Breast epithelium (tissue), 4 donors: ENCODE data around the gene CDH13. TPM values are rescaled to one million over a fixed set of nuclear protein-coding genes. Genes with fewer than 3 reads are reported as not detected.

Experiments used
- DNase-seq, 2 donors: peaks; one replicate each; pipeline ENCODE4 v3.0.0-alpha.2; 2019; ENCODE audit warnings: low spot score in 2 of 2
- H3K27ac ChIP-seq, 2 donors: fragments of 200-600 bp; sonication (generic) in 1 of 2; one replicate each; pipeline ENCODE4 v1.5.1; 2016 to 2019; ENCODE audit warnings: mild to moderate bottlenecking in 1 of 2
- H3K27me3 ChIP-seq, 2 donors: fragments of 200-600 bp; sonication (generic) in 1 of 2; one replicate each; pipeline versions ENCODE4 v1.5.1 to v1.6.0; 2017 to 2019; ENCODE audit warnings: control low read depth in 1 of 2, mild to moderate bottlenecking in 1 of 2
- H3K36me3 ChIP-seq: fragments of 200-600 bp; one replicate; pipeline ENCODE4 v1.5.1; 2019
- H3K4me1 ChIP-seq, 2 donors: fragments of 200-600 bp; sonication (generic); one replicate each; pipeline ENCODE4 v1.5.1; 2016 to 2019; ENCODE audit warnings: control low read depth in 1 of 2
- H3K4me3 ChIP-seq, 3 donors: fragments of 200-600 bp; sonication (generic); 1 replicate in 2 of 3; 2 replicates in 1 of 3; pipeline ENCODE4 v1.5.1; 2016 to 2019; ENCODE audit warnings: mild to moderate bottlenecking in 3 of 3, moderate library complexity in 2 of 3
- H3K9me3 ChIP-seq, 2 donors: fragments of 200-600 bp; sonication (generic) in 1 of 2; one replicate each; pipeline ENCODE4 v1.5.1; 2016 to 2019; ENCODE audit warnings: control low read depth in 1 of 2
- POLR2A ChIP-seq: fragments of 450-650 bp; IDR thresholded peaks from one replicate; pipeline ENCODE4 v1.6.1; 2016; ENCODE audit warnings: antibody characterized with exemption, mild to moderate bottlenecking, moderate library complexity
- POLR2AphosphoS5 ChIP-seq, 3 donors: sonication (generic); formaldehyde crosslinking; IDR thresholded peaks; one replicate each; pipeline ENCODE4 v1.6.1; 2017; ENCODE audit warnings: antibody characterized with exemption in 3 of 3
- intact Hi-C: fragments of 100-400 bp; cut with DNase I; formaldehyde crosslinking; loops from one replicate; pipeline ENCODE4 v1.15.1; 2023; ENCODE audit warnings: low total_unique reads
- total RNA-seq, 3 donors: library from RNA; depleted of rRNA; stranded (reverse); fragments of >200 nt; gene quantifications; one replicate each; pipeline ENCODE4 v1.1.0, GENCODE V29; 2016
- TF ChIP-seq, protein P1 (sequence below), 3 donors: fragments of 450-650 bp; IDR thresholded peaks; one replicate each; pipeline ENCODE4 v1.5.1; 2016 to 2017; ENCODE audit warnings: antibody characterized with exemption in 3 of 3, mild to moderate bottlenecking in 3 of 3, moderate library complexity in 3 of 3

Gene CDH13
- total RNA-seq, 3 donors from 2014 or later, result 6.0 to 13.1 (median 11.5) TPM

DNA sequence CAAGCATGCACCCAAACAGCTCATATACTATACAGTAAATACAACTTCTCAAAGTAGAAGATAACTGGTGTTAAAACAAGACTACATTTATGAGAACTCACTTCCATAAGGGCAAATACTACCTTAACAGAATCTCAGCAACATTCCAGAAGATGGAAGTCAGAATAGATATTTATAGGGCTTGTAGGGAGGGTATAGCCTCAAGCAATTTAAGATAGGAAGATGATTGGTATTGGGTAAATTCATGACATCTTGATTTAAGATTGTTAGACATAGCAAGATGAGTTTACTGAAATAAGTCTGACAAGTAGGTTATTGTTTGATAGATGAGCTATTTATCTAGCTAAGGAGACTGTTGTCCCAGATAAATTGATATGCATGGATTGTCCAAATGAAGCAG lies 250.2 kb downstream of the CDH13 start:
- intact Hi-C loops, result no loop called here
- H3K27ac ChIP-seq, result no peak overlapping the region
- no peaks in the 10 kb centered on the region for H3K4me1 ChIP-seq
- no peaks in the 10 kb centered on the region for H3K36me3 ChIP-seq
- TF ChIP-seq POLR2A, result no peak
- no peak for TF ChIP-seq POLR2AphosphoS5 (IDR thresholded peaks at IDR 0.05)
- TF ChIP-seq, protein P1, sequence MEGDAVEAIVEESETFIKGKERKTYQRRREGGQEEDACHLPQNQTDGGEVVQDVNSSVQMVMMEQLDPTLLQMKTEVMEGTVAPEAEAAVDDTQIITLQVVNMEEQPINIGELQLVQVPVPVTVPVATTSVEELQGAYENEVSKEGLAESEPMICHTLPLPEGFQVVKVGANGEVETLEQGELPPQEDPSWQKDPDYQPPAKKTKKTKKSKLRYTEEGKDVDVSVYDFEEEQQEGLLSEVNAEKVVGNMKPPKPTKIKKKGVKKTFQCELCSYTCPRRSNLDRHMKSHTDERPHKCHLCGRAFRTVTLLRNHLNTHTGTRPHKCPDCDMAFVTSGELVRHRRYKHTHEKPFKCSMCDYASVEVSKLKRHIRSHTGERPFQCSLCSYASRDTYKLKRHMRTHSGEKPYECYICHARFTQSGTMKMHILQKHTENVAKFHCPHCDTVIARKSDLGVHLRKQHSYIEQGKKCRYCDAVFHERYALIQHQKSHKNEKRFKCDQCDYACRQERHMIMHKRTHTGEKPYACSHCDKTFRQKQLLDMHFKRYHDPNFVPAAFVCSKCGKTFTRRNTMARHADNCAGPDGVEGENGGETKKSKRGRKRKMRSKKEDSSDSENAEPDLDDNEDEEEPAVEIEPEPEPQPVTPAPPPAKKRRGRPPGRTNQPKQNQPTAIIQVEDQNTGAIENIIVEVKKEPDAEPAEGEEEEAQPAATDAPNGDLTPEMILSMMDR (IDR thresholded peaks at IDR 0.05), result no peak
- no peak overlapping the region for H3K4me3 ChIP-seq
- no peak for DNase-seq
- H3K9me3 ChIP-seq, result no peaks in the 10 kb centered on the region
- H3K27me3 ChIP-seq, result no peaks in the 10 kb centered on the region

DNA sequence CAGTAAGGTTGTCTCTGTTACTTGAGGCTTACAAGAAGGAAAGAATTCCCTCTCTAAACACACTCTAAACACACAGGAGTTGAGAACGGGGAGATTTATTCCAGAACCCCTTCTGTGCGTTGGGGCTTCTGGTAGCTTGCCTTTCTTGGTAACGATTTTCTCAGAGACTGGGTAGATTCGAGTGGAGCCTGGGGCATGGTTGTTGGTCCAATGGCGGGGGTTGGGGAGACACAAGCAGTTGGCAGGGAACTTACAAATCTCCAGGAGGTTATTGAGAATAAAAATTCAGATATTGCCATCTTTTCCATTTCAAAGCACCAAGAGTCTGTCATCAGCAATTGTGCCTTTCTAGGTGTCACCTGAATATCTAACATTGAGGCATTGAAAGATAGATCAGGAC lies 251.7 kb downstream of the CDH13 start:
- no peaks in the 10 kb centered on the region for H3K9me3 ChIP-seq
- H3K4me1 ChIP-seq, result no peaks in the 10 kb centered on the region
- H3K36me3 ChIP-seq, result no peaks in the 10 kb centered on the region
- no peak for TF ChIP-seq POLR2AphosphoS5 (IDR thresholded peaks at IDR 0.05)
- no peak for TF ChIP-seq POLR2A
- TF ChIP-seq, protein P1 (IDR thresholded peaks at IDR 0.05), result no peak
- H3K4me3 ChIP-seq, result no peak overlapping the region
- H3K27me3 ChIP-seq, result no peaks in the 10 kb centered on the region
- no peak for DNase-seq
- intact Hi-C loops, result no loop called here
- H3K27ac ChIP-seq, result no peak overlapping the region

DNA sequence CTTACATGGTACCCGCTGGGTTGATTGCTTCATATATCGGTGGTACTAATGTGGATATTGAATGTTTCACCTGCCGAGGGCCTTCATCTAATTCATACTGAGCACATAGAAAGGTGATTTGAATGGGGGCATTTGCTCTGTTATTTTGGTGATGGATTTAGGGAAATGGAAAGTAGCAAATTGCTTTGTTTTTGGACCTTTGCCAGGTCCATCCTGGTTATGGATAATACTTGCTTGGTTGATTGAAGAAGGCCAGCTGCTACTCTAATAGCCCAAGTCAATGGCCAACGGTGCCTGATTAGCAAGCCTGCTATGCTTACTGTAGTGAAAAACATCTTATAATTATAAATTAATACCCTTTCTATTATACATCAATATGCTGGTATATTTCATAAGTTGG lies 253.6 kb downstream of the CDH13 start:
- no peak for DNase-seq
- Histone ChIP-seq H3K27me3 (no peaks in the 10 kb centered on the region), H3K9me3 (no peaks in the 10 kb centered on the region), H3K36me3 (no peaks in the 10 kb centered on the region), H3K4me1 (no peaks in the 10 kb centered on the region), H3K4me3 (no peak overlapping the region), H3K27ac (no peak overlapping the region)
- intact Hi-C loops, result no loop called here
- TF ChIP-seq POLR2AphosphoS5 (IDR thresholded peaks at IDR 0.05), result no peak
- no peak for TF ChIP-seq POLR2A
- TF ChIP-seq, protein P1 (IDR thresholded peaks at IDR 0.05), result no peak

DNA sequence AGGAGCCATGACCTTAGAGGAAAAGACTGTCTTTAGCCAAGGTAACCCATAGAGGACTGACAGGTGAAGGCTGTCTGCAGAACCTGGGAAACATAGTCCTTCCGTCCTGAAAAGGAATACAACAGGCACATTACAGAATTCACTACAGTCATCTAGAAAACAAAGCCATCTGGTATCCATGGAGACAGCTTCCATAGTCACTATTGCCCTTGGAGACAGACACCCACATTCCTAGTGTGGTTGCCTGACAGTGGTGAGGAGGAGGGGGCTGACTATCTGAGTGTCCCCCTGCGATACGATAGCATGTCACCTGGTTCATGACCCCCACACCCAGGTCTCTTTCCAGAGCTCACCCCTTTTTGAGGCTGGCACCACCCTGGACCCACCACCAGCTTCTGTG lies 254.7 kb downstream of the CDH13 start:
- no peak for TF ChIP-seq POLR2A
- TF ChIP-seq POLR2AphosphoS5 (IDR thresholded peaks at IDR 0.05), result no peak
- TF ChIP-seq, protein P1 (IDR thresholded peaks at IDR 0.05), result no peak
- Histone ChIP-seq H3K27me3 (no peaks in the 10 kb centered on the region), H3K36me3 (no peaks in the 10 kb centered on the region), H3K4me1 (no peaks in the 10 kb centered on the region), H3K4me3 (no peak overlapping the region), H3K9me3 (no peaks in the 10 kb centered on the region), H3K27ac (no peak overlapping the region)
- intact Hi-C loops, result no loop called here
- no peak for DNase-seq

DNA sequence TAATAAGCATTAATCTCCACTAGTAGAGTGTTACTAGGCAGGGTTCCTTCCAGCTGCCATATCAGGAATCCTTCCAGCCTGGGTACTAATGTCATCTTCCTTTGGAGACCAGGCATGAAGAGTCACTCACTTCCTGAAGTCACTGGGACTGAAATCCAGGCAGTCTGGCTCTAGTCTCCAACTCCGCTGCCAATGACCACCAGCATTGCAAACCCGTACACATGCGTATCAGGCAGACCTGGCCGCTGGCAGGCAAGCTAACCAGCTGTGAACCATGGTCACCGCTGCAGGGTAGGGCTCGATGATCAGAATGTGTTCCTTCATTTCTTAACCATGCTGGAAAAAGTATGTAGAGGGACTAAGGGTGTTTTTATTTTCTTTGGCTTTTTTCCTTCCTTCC lies 255.5 kb downstream of the CDH13 start:
- TF ChIP-seq POLR2A, result no peak
- TF ChIP-seq, protein P1 (IDR thresholded peaks at IDR 0.05), result no peak
- no peak for TF ChIP-seq POLR2AphosphoS5 (IDR thresholded peaks at IDR 0.05)
- DNase-seq, result no peak
- intact Hi-C loops, result no loop called here
- H3K9me3 ChIP-seq, result no peaks in the 10 kb centered on the region
- no peaks in the 10 kb centered on the region for H3K36me3 ChIP-seq
- H3K27me3 ChIP-seq, result no peaks in the 10 kb centered on the region
- no peak overlapping the region for H3K27ac ChIP-seq
- H3K4me1 ChIP-seq, result no peaks in the 10 kb centered on the region
- H3K4me3 ChIP-seq, result no peak overlapping the region
